ENCODE measurements around the gene CHCHD4.
"Not testable (repeated sequence)": the region's sequence is repeated elsewhere in the genome, so short reads cannot be mapped to it uniquely, and the experiment has no call there.

DNA sequence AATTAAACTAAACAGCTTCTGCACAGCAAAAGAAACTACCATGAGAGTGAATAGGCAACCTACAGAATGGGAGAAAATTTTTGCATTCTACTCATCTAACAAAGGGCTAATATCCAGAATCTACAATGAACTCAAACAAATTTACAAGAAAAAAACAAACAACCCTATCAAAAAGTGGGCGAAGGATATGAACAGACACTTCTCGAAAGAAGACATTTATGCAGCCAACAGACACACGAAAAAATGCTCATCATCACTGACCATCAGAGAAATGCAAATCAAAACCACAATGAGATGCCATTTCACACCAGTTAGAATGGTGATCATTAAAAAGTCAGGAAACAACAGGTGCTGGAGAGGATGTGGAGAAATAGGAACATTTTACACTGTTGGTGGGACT is 49.4 kb downstream of the CHCHD4 start:
- TF ChIP-seq, protein P1, sequence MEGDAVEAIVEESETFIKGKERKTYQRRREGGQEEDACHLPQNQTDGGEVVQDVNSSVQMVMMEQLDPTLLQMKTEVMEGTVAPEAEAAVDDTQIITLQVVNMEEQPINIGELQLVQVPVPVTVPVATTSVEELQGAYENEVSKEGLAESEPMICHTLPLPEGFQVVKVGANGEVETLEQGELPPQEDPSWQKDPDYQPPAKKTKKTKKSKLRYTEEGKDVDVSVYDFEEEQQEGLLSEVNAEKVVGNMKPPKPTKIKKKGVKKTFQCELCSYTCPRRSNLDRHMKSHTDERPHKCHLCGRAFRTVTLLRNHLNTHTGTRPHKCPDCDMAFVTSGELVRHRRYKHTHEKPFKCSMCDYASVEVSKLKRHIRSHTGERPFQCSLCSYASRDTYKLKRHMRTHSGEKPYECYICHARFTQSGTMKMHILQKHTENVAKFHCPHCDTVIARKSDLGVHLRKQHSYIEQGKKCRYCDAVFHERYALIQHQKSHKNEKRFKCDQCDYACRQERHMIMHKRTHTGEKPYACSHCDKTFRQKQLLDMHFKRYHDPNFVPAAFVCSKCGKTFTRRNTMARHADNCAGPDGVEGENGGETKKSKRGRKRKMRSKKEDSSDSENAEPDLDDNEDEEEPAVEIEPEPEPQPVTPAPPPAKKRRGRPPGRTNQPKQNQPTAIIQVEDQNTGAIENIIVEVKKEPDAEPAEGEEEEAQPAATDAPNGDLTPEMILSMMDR (IDR thresholded peaks at IDR 0.05; ENCODE audit: insufficient read depth, low read length, poor library complexity, severe bottlenecking): not testable (repeated sequence)
- not testable (repeated sequence) for TF ChIP-seq EZH2phosphoT487 (conservative IDR thresholded peaks at IDR 0.05; ENCODE audit: low read length)
